SK-N-SH (cell line): ENCODE results near the gene MACROD2. TPM values are rescaled to one million over a fixed set of nuclear protein-coding genes. Genes with fewer than 3 reads are reported as not detected.

Experiments
- CTCF ChIA-PET: fragments of 300-600, 350-600 bp; formaldehyde crosslinking; extraction: SDS; loops from one replicate; lab custom pipeline; 2021; lab: Yijun Ruan, JAX
- POLR2A ChIA-PET: fragments of 350-600 bp; sonication (Branson Sonifier 250); formaldehyde crosslinking; extraction: SDS; loops from one replicate; lab custom pipeline; 2020; ENCODE audit warnings: antibody characterized with exemption, inconsistent platforms; lab: Yijun Ruan, JAX
- DNase-seq: peaks from one replicate; pipeline ENCODE4 v3.0.0; 2012
- H2AFZ ChIP-seq: fragments of 200-600 bp; sonication (generic); 2 replicates; pipeline ENCODE4 v1.8.1; 2016; ENCODE audit warnings: antibody characterized with exemption, mild to moderate bottlenecking, low read depth
- H3F3A ChIP-seq: fragments of 200-600 bp; sonication (generic); replicated peaks from 2 replicates; pipeline ENCODE3; 2016; ENCODE audit warnings: antibody characterized with exemption, mild to moderate bottlenecking; ENCODE audit not compliant: insufficient read depth
- H3K27ac ChIP-seq, 2 experiments: fragments of 200-500 bp in 1 of 2; fragments of 200-600 bp in 1 of 2; sonication (Bioruptor generic) in 1 of 2; sonication (generic), shearing (Covaris generic) in 1 of 2; 2 replicates each; pipeline versions ENCODE4 v1.5.1 to v1.6.1; 2014 to 2016; ENCODE audit warnings: low read depth in 2 of 2, inconsistent platforms in 1 of 2, low read length in 1 of 2, mild to moderate bottlenecking in 1 of 2, mixed read lengths in 1 of 2
- H3K27me3 ChIP-seq: fragments of 200-600 bp; sonication (generic), shearing (Covaris generic); 2 replicates; pipeline ENCODE4 v1.6.1; 2016; ENCODE audit warnings: mixed run types; ENCODE audit not compliant: insufficient read depth
- H3K36me3 ChIP-seq, 2 experiments: fragments of 200-500 bp in 1 of 2; fragments of 200-600 bp in 1 of 2; sonication (Bioruptor generic) in 1 of 2; sonication (generic) in 1 of 2; replicated peaks in 1 of 2; 2 replicates each; pipeline versions ENCODE3 to v1.5.1; 2014 to 2016; ENCODE audit warnings: low read length in 1 of 2, mild to moderate bottlenecking in 1 of 2; ENCODE audit not compliant: insufficient read depth in 2 of 2, control insufficient read depth in 1 of 2
- H3K4me1 ChIP-seq, 2 experiments: fragments of 200-500 bp in 1 of 2; fragments of 200-600 bp in 1 of 2; sonication (Bioruptor generic) in 1 of 2; sonication (generic), shearing (Covaris generic) in 1 of 2; 2 replicates each; pipeline versions ENCODE4 v1.5.1 to v1.6.1; 2014 to 2016; ENCODE audit warnings: low read depth in 1 of 2, low read length in 1 of 2, mixed run types in 1 of 2; ENCODE audit not compliant: insufficient read depth in 2 of 2, control insufficient read depth in 1 of 2
- H3K4me2 ChIP-seq: fragments of 200-600 bp; sonication (generic), shearing (Covaris generic); 2 replicates; pipeline ENCODE4 v1.6.1; 2017; ENCODE audit warnings: mixed run types
- H3K4me3 ChIP-seq, 2 experiments: fragments of 200-500 bp in 1 of 2; fragments of 200-600 bp in 1 of 2; sonication (Bioruptor generic) in 1 of 2; sonication (generic), shearing (Covaris generic) in 1 of 2; 2 replicates each; pipeline versions ENCODE4 v1.5.1 to v1.8.1; 2014 to 2016; ENCODE audit warnings: low read depth in 2 of 2, inconsistent platforms in 1 of 2, low read length in 1 of 2, mild to moderate bottlenecking in 1 of 2, mixed read lengths in 1 of 2, moderate library complexity in 1 of 2
- H3K79me2 ChIP-seq: fragments of 200-600 bp; sonication (generic); 2 replicates; pipeline ENCODE4 v1.8.1; 2017; ENCODE audit warnings: mild to moderate bottlenecking; ENCODE audit not compliant: insufficient read depth
- H3K9ac ChIP-seq: fragments of 200-600 bp; sonication (generic); 2 replicates; pipeline ENCODE4 v1.6.1; 2017; ENCODE audit warnings: mixed run types
- H3K9me2 ChIP-seq: fragments of 200-600 bp; sonication (generic); 2 replicates; pipeline ENCODE4 v1.6.1; 2017; ENCODE audit warnings: mixed run types
- H3K9me3 ChIP-seq: fragments of 200-600 bp; sonication (generic); 2 replicates; pipeline ENCODE4 v1.6.1; 2017; ENCODE audit warnings: mixed run types, mild to moderate bottlenecking, moderate library complexity
- H4K20me1 ChIP-seq: fragments of 200-600 bp; sonication (generic); 2 replicates; pipeline ENCODE4 v1.6.1; 2017; ENCODE audit warnings: mild to moderate bottlenecking, mixed run types; ENCODE audit not compliant: insufficient read depth
- CHD2 ChIP-seq: fragments of 150-350 bp; IDR thresholded peaks from 2 replicates; pipeline ENCODE4 v1.6.1; 2018; ENCODE audit warnings: low read length; ENCODE audit not compliant: partially characterized antibody
- ELF1 ChIP-seq: IDR thresholded peaks from 2 replicates; pipeline ENCODE4 v1.4.0; 2012
- EP300 ChIP-seq, 2 experiments: IDR thresholded peaks; 2 replicates each; pipeline versions ENCODE4 v1.4.0 to v1.6.1; 2012; ENCODE audit warnings: borderline replicate concordance in 1 of 2, low read depth in 1 of 2, low read length in 1 of 2
- FOSL2 ChIP-seq: IDR thresholded peaks from 2 replicates; pipeline ENCODE4 v1.4.0; 2012; ENCODE audit warnings: low read depth, mild to moderate bottlenecking, moderate library complexity, borderline replicate concordance
- FOXJ3 ChIP-seq: sonication (generic); formaldehyde crosslinking; IDR thresholded peaks from 2 replicates; pipeline ENCODE4 v1.5.1; 2020; ENCODE audit warnings: mild to moderate bottlenecking, missing genetic modification reagents
- FOXM1 ChIP-seq: IDR thresholded peaks from 2 replicates; pipeline ENCODE4 v1.4.0; 2012; ENCODE audit warnings: low read depth, mild to moderate bottlenecking
- GABPA ChIP-seq: IDR thresholded peaks from 2 replicates; pipeline ENCODE4 v1.4.0; 2012; ENCODE audit warnings: low read depth, mild to moderate bottlenecking
- GATA2 ChIP-seq: sonication (generic); formaldehyde crosslinking; IDR thresholded peaks from 2 replicates; pipeline ENCODE4 v1.5.0; 2020; ENCODE audit warnings: mild to moderate bottlenecking, missing genetic modification reagents
- JUND ChIP-seq: IDR thresholded peaks from 2 replicates; pipeline ENCODE4 v1.4.0; 2012
- MAX ChIP-seq: IDR thresholded peaks from 2 replicates; pipeline ENCODE4 v1.4.0; 2012; ENCODE audit warnings: low read depth
- MEF2A ChIP-seq: IDR thresholded peaks from 2 replicates; pipeline ENCODE4 v1.4.0; 2012; ENCODE audit warnings: low read depth, borderline replicate concordance
- MXI1 ChIP-seq: IDR thresholded peaks from 2 replicates; pipeline ENCODE4 v1.6.1; 2012; ENCODE audit warnings: mild to moderate bottlenecking, low read depth, low read length, improper control_type of control experiment
- PBX3 ChIP-seq: IDR thresholded peaks from 2 replicates; pipeline ENCODE4; 2012
- POLR2AphosphoS5 ChIP-seq: IDR thresholded peaks from 2 replicates; pipeline ENCODE4 v1.6.1; 2012; ENCODE audit warnings: low read depth, low read length
- RAD21 ChIP-seq: IDR thresholded peaks from 2 replicates; pipeline ENCODE4 v1.6.1; 2012; ENCODE audit warnings: mild to moderate bottlenecking, low read length
- RCOR1 ChIP-seq: fragments of 150-350 bp; IDR thresholded peaks from 2 replicates; pipeline ENCODE4 v1.6.1; 2017; ENCODE audit warnings: antibody characterized with exemption, low read length
- RXRA ChIP-seq: IDR thresholded peaks from 2 replicates; pipeline ENCODE4 v1.4.0; 2012; ENCODE audit warnings: low read depth, mild to moderate bottlenecking, borderline replicate concordance
- SIN3A ChIP-seq: IDR thresholded peaks from 2 replicates; pipeline ENCODE4 v1.6.1; 2012; ENCODE audit warnings: low read depth, mild to moderate bottlenecking, low read length, moderate library complexity, borderline replicate concordance
- SMC3 ChIP-seq: IDR thresholded peaks from 2 replicates; pipeline ENCODE4 v1.6.1; 2012; ENCODE audit warnings: low read depth, low read length, improper control_type of control experiment
- TAF1 ChIP-seq: IDR thresholded peaks from 2 replicates; pipeline ENCODE4 v1.6.1; 2012; ENCODE audit warnings: low read depth, mild to moderate bottlenecking, low read length, moderate library complexity, borderline replicate concordance
- TCF12 ChIP-seq: IDR thresholded peaks from 2 replicates; pipeline ENCODE4 v1.4.0; 2012
- TEAD4 ChIP-seq: IDR thresholded peaks from 2 replicates; pipeline ENCODE4 v1.4.0; 2012; ENCODE audit warnings: mild to moderate bottlenecking, borderline replicate concordance; ENCODE audit not compliant: insufficient read depth
- USF1 ChIP-seq: IDR thresholded peaks from 2 replicates; pipeline ENCODE4 v1.4.0; 2012; ENCODE audit warnings: low read depth, borderline replicate concordance
- YY1 ChIP-seq: IDR thresholded peaks from 2 replicates; pipeline ENCODE4 v1.4.0; 2012; ENCODE audit warnings: low read depth, mild to moderate bottlenecking
- ZBTB33 ChIP-seq: IDR thresholded peaks from 2 replicates; pipeline ENCODE4 v1.4.0; 2012; ENCODE audit warnings: low read depth, borderline replicate concordance
- WGBS: methylation state at CpG from one replicate; pipeline ENCODE4 v1.1.6; 2017; ENCODE audit warnings: low lambda C conversion rate; 5-methylcytosine and 5-hydroxymethylcytosine counted together
- polyA plus RNA-seq, 3 experiments: library from polyadenylated mRNA; depleted of rRNA; stranded (reverse); fragments of >200 nt; gene quantifications; 2 replicates each; pipeline ENCODE4 v1.2.3, GENCODE V29; 2012

The MACROD2 gene
- polyA plus RNA-seq, 1 of the 3 experiments (the other 2 are of a cell fraction), result 0.33 TPM

- Histone ChIP-seq H3K79me2 (no peaks in the 10 kb centered on the region), H3K36me3 (no peaks in the 10 kb centered on the region), H3K9ac (no peak overlapping the region), H4K20me1 (no peaks in the 10 kb centered on the region), H3K9me2 (no peaks in the 10 kb centered on the region), H3K4me2 (no peak overlapping the region), H2AFZ (no peak overlapping the region), H3K27me3 (no peaks in the 10 kb centered on the region), H3F3A (no peaks in the 10 kb centered on the region), H3K9me3 (no peaks in the 10 kb centered on the region), H3K4me3 (no peak overlapping the region)
- 80% methylated on average over 2 of the region's 2 CpGs for WGBS
- CTCF ChIA-PET, result interaction anchor here (1.1 kb wide), 1 partner anchor 334 kb away, joined by 3 read pairs; the partner anchor contains the start of gene FLRT3
- POLR2A ChIA-PET, result no interaction called here
- TF ChIP-seq RCOR1, result no peak
- no peak for TF ChIP-seq YY1
- TF ChIP-seq POLR2AphosphoS5, result no peak
- TF ChIP-seq ZBTB33, result no peak
- TF ChIP-seq FOXJ3 (CRISPR knock-in tag), result no peak
- TF ChIP-seq RXRA, result no peak
- no peak for TF ChIP-seq SMC3
- TF ChIP-seq MAX, result no peak
- TF ChIP-seq MEF2A, result no peak
- no peak for TF ChIP-seq TAF1
- no peak for TF ChIP-seq ELF1
- TF ChIP-seq CHD2, result no peak
- no peak for TF ChIP-seq PBX3
- no peak for TF ChIP-seq GATA2 (CRISPR knock-in tag)
- no peak for TF ChIP-seq GABPA
- no peak for TF ChIP-seq EP300 (IDR thresholded peaks at IDR 0.05; ENCODE audit: borderline replicate concordance in 1 of 2, low read depth in 1 of 2, low read length in 1 of 2)
- TF ChIP-seq, all 33 proteins: peak for 0
- Histone ChIP-seq H3K27ac (no peak overlapping the region), H3K4me1 (no peaks in the 10 kb centered on the region)
- no peak for DNase-seq
These were observed 676.8 kb downstream of the MACROD2 start for GRCh38 chr20:14672066-14672465.

- CTCF ChIA-PET, result interaction anchor here (1.6 kb wide), 1 partner anchor 336 kb away, joined by 3 read pairs; the partner anchor contains the start of gene FLRT3
- H3F3A ChIP-seq, result no peaks in the 10 kb centered on the region
- H3K9me2 ChIP-seq, result no peaks in the 10 kb centered on the region
- H3K79me2 ChIP-seq, result no peaks in the 10 kb centered on the region
- no peak for DNase-seq
- H4K20me1 ChIP-seq, result no peaks in the 10 kb centered on the region
- POLR2A ChIA-PET, result no interaction called here
- no peaks in the 10 kb centered on the region for H3K36me3 ChIP-seq
- H3K9ac ChIP-seq, result no peak overlapping the region
- 68% methylated on average over 5 of the region's 5 CpGs for WGBS
- H3K4me1 ChIP-seq, result no peaks in the 10 kb centered on the region
- no peak overlapping the region for H3K4me3 ChIP-seq
- H3K27ac ChIP-seq, result no peak overlapping the region
- H3K4me2 ChIP-seq, result no peak overlapping the region
- H3K27me3 ChIP-seq, result no peaks in the 10 kb centered on the region
- no peak overlapping the region for H2AFZ ChIP-seq
- no peaks in the 10 kb centered on the region for H3K9me3 ChIP-seq
- TF ChIP-seq FOSL2 (no peak), RAD21 (no peak), POLR2AphosphoS5 (no peak), YY1 (no peak), TEAD4 (no peak), SIN3A (no peak), EP300 (IDR thresholded peaks at IDR 0.05; ENCODE audit: borderline replicate concordance in 1 of 2, low read depth in 1 of 2, low read length in 1 of 2) (no peak), FOXM1 (no peak), USF1 (no peak), TCF12 (no peak), MXI1 (no peak), MEF2A (no peak), JUND (no peak), RXRA (no peak), GABPA (no peak), MAX (no peak), TAF1 (no peak)
These were observed 677.8 kb downstream of the MACROD2 start for GRCh38 chr20:14673164-14673563.
